LNCaP clone FGC (cell line): ENCODE results near the gene SGSH.
"Not testable (repeated sequence)": the region's sequence is repeated elsewhere in the genome, so short reads cannot be mapped to it uniquely, and the experiment has no call there.

Experiments used
- DNase-seq: peaks from one replicate; pipeline ENCODE4 v3.0.0-alpha.2; 2011; ENCODE audit warnings: low read depth
- H3K4me3 ChIP-seq: 2 replicates; pipeline ENCODE4 v1.5.1; 2011; ENCODE audit warnings: mild to moderate bottlenecking, low read depth, low read length, control low read depth
- CTCF ChIP-seq: IDR thresholded peaks from 2 replicates; pipeline ENCODE4 v1.5.1; 2012; ENCODE audit warnings: mild to moderate bottlenecking; ENCODE audit not compliant: control insufficient read depth, insufficient read depth; ENCODE audit errors: extremely low read depth

SGSH gene

GRCh38 chr17:80246266-80246681 lies 26.1 kb upstream of the SGSH start:
- no peak for TF ChIP-seq CTCF
- no peak overlapping the region for H3K4me3 ChIP-seq
- DNase-seq = no peak

GRCh38 chr17:80245566-80246265 lies 25.6 kb upstream of the SGSH start:
- DNase-seq = no peak
- TF ChIP-seq CTCF = no peak
- H3K4me3 ChIP-seq = no peak overlapping the region

- no peak for TF ChIP-seq CTCF
Measured at GRCh38 chr17:80244871-80245509, 24.9 kb upstream of the SGSH start.

GRCh38 chr17:80244448-80244847 lies 24.3 kb upstream of the SGSH start:
- DNase-seq, H3K4me3 ChIP-seq: not testable (repeated sequence)

More at GRCh38 chr17:80244871-80245509, 24.9 kb upstream of the SGSH start:
- no peak for DNase-seq
- H3K4me3 ChIP-seq = no peak overlapping the region

- no peak overlapping the region for H3K4me3 ChIP-seq
- TF ChIP-seq CTCF = no peak
- DNase-seq = no peak
Measured at GRCh38 chr17:80243526-80244433, 23.6 kb upstream of the SGSH start.

GRCh38 chr17:80242505-80242904 lies 22.4 kb upstream of the SGSH start:
- no peak for DNase-seq
- no peak overlapping the region for H3K4me3 ChIP-seq

More at GRCh38 chr17:80242505-80242904, 22.4 kb upstream of the SGSH start:
- TF ChIP-seq CTCF = no peak
